ENCODE measurements around the gene SMARCD2.
"Not testable (repeated sequence)": the region's sequence is repeated elsewhere in the genome, so short reads cannot be mapped to it uniquely, and the experiment has no call there.

SMARCD2 gene

GRCh38 chr17:63842540-63843386 is at the start of gene SMARCD2:
Gene SMARCD2 (minus strand): TSS chr17:63842685. CDS start chr17:63842674, 11 bp downstream.
- Histone ChIP-seq H3K9me3 (ENCODE audit: control insufficient read depth in 2 of 2, low read length in 2 of 2) (no peaks in the 10 kb centered on the region), H3K4me3 (ENCODE audit: low read length in 2 of 2) (peak within 1 kb of the TSS; percentile 88 to 94), H3K27me3 (ENCODE audit: control insufficient read depth in 1 of 2, insufficient read depth in 2 of 2, low read length in 2 of 2) (no peaks in the 10 kb centered on the region), H3K36me3 (ENCODE audit: control insufficient read depth in 2 of 2, insufficient read depth in 2 of 2, low read length in 2 of 2) (no peaks in the 10 kb centered on the region), H3K4me1 (ENCODE audit: control insufficient read depth, insufficient read depth, low read length) (peaks cover 46% of the 10 kb centered on the region), H3K9ac (ENCODE audit: low read length in 2 of 2) (peak within 1 kb of the TSS; percentile 90 to 91), H3K27ac (ENCODE audit: low read length) (peak within 1 kb of the TSS; percentile 90)

- H3K9me3 ChIP-seq (ENCODE audit: control insufficient read depth in 2 of 2, low read length in 2 of 2); H3K4me1 ChIP-seq (ENCODE audit: control insufficient read depth, insufficient read depth, low read length); H3K27ac ChIP-seq (ENCODE audit: low read length); H3K9ac ChIP-seq (ENCODE audit: low read length in 2 of 2); H3K4me3 ChIP-seq (ENCODE audit: low read length in 2 of 2); H3K36me3 ChIP-seq (ENCODE audit: control insufficient read depth in 2 of 2, insufficient read depth in 2 of 2, low read length in 2 of 2); H3K27me3 ChIP-seq (ENCODE audit: control insufficient read depth in 1 of 2, insufficient read depth in 2 of 2, low read length in 2 of 2): not testable (repeated sequence)
These were observed 46.8 kb upstream of the SMARCD2 start for GRCh38 chr17:63889026-63889848.

- not testable (repeated sequence) for H3K9me3 ChIP-seq (ENCODE audit: control insufficient read depth in 2 of 2, low read length in 2 of 2); H3K27ac ChIP-seq (ENCODE audit: low read length); H3K4me3 ChIP-seq (ENCODE audit: low read length in 2 of 2); H3K9ac ChIP-seq (ENCODE audit: low read length in 2 of 2); H3K36me3 ChIP-seq (ENCODE audit: control insufficient read depth in 2 of 2, insufficient read depth in 2 of 2, low read length in 2 of 2); H3K27me3 ChIP-seq (ENCODE audit: control insufficient read depth in 1 of 2, insufficient read depth in 2 of 2, low read length in 2 of 2); H3K4me1 ChIP-seq (ENCODE audit: control insufficient read depth, insufficient read depth, low read length)
These were observed 42.6 kb upstream of the SMARCD2 start for GRCh38 chr17:63885119-63885518.

GRCh38 chr17:63882626-63883126 is 40.2 kb upstream of the SMARCD2 start:
- H3K4me3 ChIP-seq (ENCODE audit: low read length in 2 of 2) = not testable (repeated sequence)

GRCh38 chr17:63881935-63882601 is 39.6 kb upstream of the SMARCD2 start, which contains the start of gene GH2:
Gene GH2 (minus strand): TSS chr17:63881944. CDS start chr17:63881801, 143 bp downstream.
- no peak within 1 kb of the TSS for H3K4me3 ChIP-seq (ENCODE audit: low read length in 2 of 2)
- H3K27me3 ChIP-seq (ENCODE audit: control insufficient read depth in 1 of 2, insufficient read depth in 2 of 2, low read length in 2 of 2) = no peaks in the 10 kb centered on the region
- H3K36me3 ChIP-seq (ENCODE audit: control insufficient read depth in 2 of 2, insufficient read depth in 2 of 2, low read length in 2 of 2) = no peaks in the 10 kb centered on the region
- no peaks in the 10 kb centered on the region for H3K9me3 ChIP-seq (ENCODE audit: control insufficient read depth in 2 of 2, low read length in 2 of 2)
- H3K4me1 ChIP-seq (ENCODE audit: control insufficient read depth, insufficient read depth, low read length) = no peaks in the 10 kb centered on the region
- H3K9ac ChIP-seq (ENCODE audit: low read length in 2 of 2) = no peak within 1 kb of the TSS
- no peak within 1 kb of the TSS for H3K27ac ChIP-seq (ENCODE audit: low read length)

More at GRCh38 chr17:63882626-63883126, 40.2 kb upstream of the SMARCD2 start:
- H3K36me3 ChIP-seq (ENCODE audit: control insufficient read depth in 2 of 2, insufficient read depth in 2 of 2, low read length in 2 of 2); H3K27me3 ChIP-seq (ENCODE audit: control insufficient read depth in 1 of 2, insufficient read depth in 2 of 2, low read length in 2 of 2); H3K9ac ChIP-seq (ENCODE audit: low read length in 2 of 2); H3K9me3 ChIP-seq (ENCODE audit: control insufficient read depth in 2 of 2, low read length in 2 of 2); H3K4me1 ChIP-seq (ENCODE audit: control insufficient read depth, insufficient read depth, low read length); H3K27ac ChIP-seq (ENCODE audit: low read length): not testable (repeated sequence)

- H3K9me3 ChIP-seq (ENCODE audit: control insufficient read depth in 2 of 2, low read length in 2 of 2); H3K4me3 ChIP-seq (ENCODE audit: low read length in 2 of 2); H3K9ac ChIP-seq (ENCODE audit: low read length in 2 of 2); H3K4me1 ChIP-seq (ENCODE audit: control insufficient read depth, insufficient read depth, low read length); H3K36me3 ChIP-seq (ENCODE audit: control insufficient read depth in 2 of 2, insufficient read depth in 2 of 2, low read length in 2 of 2); H3K27ac ChIP-seq (ENCODE audit: low read length); H3K27me3 ChIP-seq (ENCODE audit: control insufficient read depth in 1 of 2, insufficient read depth in 2 of 2, low read length in 2 of 2): not testable (repeated sequence)
These were observed 38.9 kb upstream of the SMARCD2 start for GRCh38 chr17:63881337-63881736.

GRCh38 chr17:63880706-63881105 is 38.2 kb upstream of the SMARCD2 start:
- Histone ChIP-seq H3K4me1 (ENCODE audit: control insufficient read depth, insufficient read depth, low read length) (no peaks in the 10 kb centered on the region), H3K9ac (ENCODE audit: low read length in 2 of 2) (no peak overlapping the region), H3K27me3 (ENCODE audit: control insufficient read depth in 1 of 2, insufficient read depth in 2 of 2, low read length in 2 of 2) (no peaks in the 10 kb centered on the region), H3K9me3 (ENCODE audit: control insufficient read depth in 2 of 2, low read length in 2 of 2) (no peaks in the 10 kb centered on the region), H3K4me3 (ENCODE audit: low read length in 2 of 2) (no peak overlapping the region), H3K27ac (ENCODE audit: low read length) (no peak overlapping the region), H3K36me3 (ENCODE audit: control insufficient read depth in 2 of 2, insufficient read depth in 2 of 2, low read length in 2 of 2) (no peaks in the 10 kb centered on the region)

- not testable (repeated sequence) for H3K36me3 ChIP-seq (ENCODE audit: control insufficient read depth in 2 of 2, insufficient read depth in 2 of 2, low read length in 2 of 2); H3K27me3 ChIP-seq (ENCODE audit: control insufficient read depth in 1 of 2, insufficient read depth in 2 of 2, low read length in 2 of 2); H3K4me3 ChIP-seq (ENCODE audit: low read length in 2 of 2); H3K9ac ChIP-seq (ENCODE audit: low read length in 2 of 2); H3K9me3 ChIP-seq (ENCODE audit: control insufficient read depth in 2 of 2, low read length in 2 of 2); H3K4me1 ChIP-seq (ENCODE audit: control insufficient read depth, insufficient read depth, low read length); H3K27ac ChIP-seq (ENCODE audit: low read length)
These were observed 35.9 kb upstream of the SMARCD2 start for GRCh38 chr17:63878413-63878812.

GRCh38 chr17:63874693-63875092 is 32.2 kb upstream of the SMARCD2 start:
- not testable (repeated sequence) for H3K4me3 ChIP-seq (ENCODE audit: low read length in 2 of 2); H3K36me3 ChIP-seq (ENCODE audit: control insufficient read depth in 2 of 2, insufficient read depth in 2 of 2, low read length in 2 of 2); H3K9ac ChIP-seq (ENCODE audit: low read length in 2 of 2); H3K4me1 ChIP-seq (ENCODE audit: control insufficient read depth, insufficient read depth, low read length); H3K27me3 ChIP-seq (ENCODE audit: control insufficient read depth in 1 of 2, insufficient read depth in 2 of 2, low read length in 2 of 2); H3K9me3 ChIP-seq (ENCODE audit: control insufficient read depth in 2 of 2, low read length in 2 of 2); H3K27ac ChIP-seq (ENCODE audit: low read length)

- H3K9ac ChIP-seq (ENCODE audit: low read length in 2 of 2); H3K36me3 ChIP-seq (ENCODE audit: control insufficient read depth in 2 of 2, insufficient read depth in 2 of 2, low read length in 2 of 2); H3K27ac ChIP-seq (ENCODE audit: low read length); H3K9me3 ChIP-seq (ENCODE audit: control insufficient read depth in 2 of 2, low read length in 2 of 2); H3K4me3 ChIP-seq (ENCODE audit: low read length in 2 of 2); H3K4me1 ChIP-seq (ENCODE audit: control insufficient read depth, insufficient read depth, low read length); H3K27me3 ChIP-seq (ENCODE audit: control insufficient read depth in 1 of 2, insufficient read depth in 2 of 2, low read length in 2 of 2): not testable (repeated sequence)
These were observed 31.7 kb upstream of the SMARCD2 start for GRCh38 chr17:63874061-63874626.

Measured in stomach smooth muscle (tissue), 2 donors.